ENCODE data around the gene CXCL11. TPM values are rescaled to one million over a fixed set of nuclear protein-coding genes. Genes with fewer than 3 reads are reported as not detected.

CXCL11 gene
- total and polyA plus RNA-seq, 3 donors from 2014 or later, result 0.55 to 2.0 TPM; not detected in 1

- WGBS, 2 donors, result 28 to 35% methylated on average over 13 of the region's 13 CpGs
- peak; percentile 31 for DNase-seq
- peak overlapping the region in 1 of 2 donors; percentile 77 for H3K27ac ChIP-seq
- no peaks in the 10 kb centered on the region for H3K9me3 ChIP-seq
- no peaks in the 10 kb centered on the region for H3K27me3 ChIP-seq
- H3K36me3 ChIP-seq (ENCODE audit: low read depth, missing control alignments), result no peaks in the 10 kb centered on the region
- intact Hi-C loops (cut with DNase I; ENCODE audit: low total_unique reads), result no loop called here
- TF ChIP-seq POLR2A (IDR thresholded peaks at IDR 0.05) (no peak), CTCF (IDR thresholded peaks at IDR 0.05) (no peak)
- H3K4me3 ChIP-seq, result peak overlapping the region; percentile 39 to 54
- H3K4me1 ChIP-seq, result peaks cover 12% of the 10 kb centered on the region
Measured at GRCh38 chr4:76011700-76012387, 24.0 kb downstream of the CXCL11 start.

DNA sequence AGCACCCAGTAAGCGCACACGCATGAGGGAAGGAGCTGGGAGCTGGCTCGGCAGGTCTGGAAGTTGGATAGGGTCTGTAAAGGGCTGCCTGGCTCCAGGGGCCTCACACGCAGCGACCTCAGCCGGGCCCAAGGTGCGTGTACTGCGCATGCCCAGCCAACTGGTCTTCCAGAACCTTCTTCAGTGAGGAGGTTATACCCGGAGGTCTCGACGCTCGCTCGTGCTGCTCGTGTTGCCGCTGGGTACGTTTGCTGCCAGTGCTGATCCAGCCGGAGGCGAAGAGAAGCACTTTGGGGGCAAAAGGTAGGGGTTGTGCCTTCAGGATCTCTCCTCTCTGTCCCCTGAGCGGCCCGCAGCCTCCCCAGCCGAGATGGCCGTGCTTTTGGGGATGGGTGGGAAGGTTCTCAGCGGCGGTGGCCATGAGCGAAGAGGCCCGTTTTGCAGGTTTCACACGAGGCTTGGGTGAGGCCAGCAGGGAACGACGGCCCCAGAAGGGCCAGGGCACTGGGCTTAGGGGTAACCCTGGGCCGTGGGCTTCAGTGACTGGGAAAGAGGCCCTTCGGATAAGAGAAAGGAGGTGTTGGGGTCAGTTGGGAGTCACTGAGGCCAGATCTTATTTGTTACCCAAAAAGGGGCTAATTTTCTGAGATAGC, 24.7 kb downstream of the CXCL11 start:
- Histone ChIP-seq H3K9me3 (no peaks in the 10 kb centered on the region), H3K4me1 (peaks cover 12% of the 10 kb centered on the region), H3K27ac (peak overlapping the region; percentile 69 to 77), H3K36me3 (ENCODE audit: low read depth, missing control alignments) (no peaks in the 10 kb centered on the region), H3K27me3 (no peaks in the 10 kb centered on the region), H3K4me3 (peak overlapping the region; percentile 39 to 54)
- DNase-seq, result peak; percentile 37
- TF ChIP-seq POLR2A (IDR thresholded peaks at IDR 0.05) (no peak), CTCF (IDR thresholded peaks at IDR 0.05) (no peak)
- WGBS, 2 donors, result 72 to 76% methylated on average over 31 of the region's 31 CpGs
- intact Hi-C loops (cut with DNase I; ENCODE audit: low total_unique reads), result no loop called here

DNA sequence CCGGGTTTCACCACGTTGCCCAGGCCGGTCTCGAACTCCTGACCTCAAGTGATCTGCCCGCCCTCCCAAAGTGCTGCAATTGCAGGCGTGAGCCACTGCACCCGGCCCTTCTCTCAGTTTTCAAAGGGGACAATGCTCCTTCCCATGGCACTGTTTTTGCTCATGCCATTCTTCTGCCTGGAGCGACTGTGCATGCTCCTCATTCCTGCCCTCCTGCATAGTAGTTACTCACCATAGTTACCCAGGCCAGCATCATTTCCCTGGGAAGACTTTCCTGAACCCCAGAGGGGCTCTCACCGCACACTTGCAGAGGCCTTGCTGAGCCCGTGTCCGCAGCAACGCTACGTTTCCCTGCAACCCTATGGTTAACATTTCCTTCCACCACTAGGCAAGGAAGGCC, 25.3 kb downstream of the CXCL11 start:
- Histone ChIP-seq H3K27ac (no peak overlapping the region), H3K4me3 (peak overlapping the region; percentile 39 to 54), H3K27me3 (no peaks in the 10 kb centered on the region), H3K36me3 (ENCODE audit: low read depth, missing control alignments) (no peaks in the 10 kb centered on the region), H3K9me3 (no peaks in the 10 kb centered on the region), H3K4me1 (peaks cover 12% of the 10 kb centered on the region)
- intact Hi-C loops (cut with DNase I; ENCODE audit: low total_unique reads), result no loop called here
- WGBS, 2 donors, result 60 to 67% methylated on average over 13 of the region's 13 CpGs
- TF ChIP-seq POLR2A (IDR thresholded peaks at IDR 0.05) (no peak), CTCF (IDR thresholded peaks at IDR 0.05) (no peak)
- DNase-seq, result no peak

DNA sequence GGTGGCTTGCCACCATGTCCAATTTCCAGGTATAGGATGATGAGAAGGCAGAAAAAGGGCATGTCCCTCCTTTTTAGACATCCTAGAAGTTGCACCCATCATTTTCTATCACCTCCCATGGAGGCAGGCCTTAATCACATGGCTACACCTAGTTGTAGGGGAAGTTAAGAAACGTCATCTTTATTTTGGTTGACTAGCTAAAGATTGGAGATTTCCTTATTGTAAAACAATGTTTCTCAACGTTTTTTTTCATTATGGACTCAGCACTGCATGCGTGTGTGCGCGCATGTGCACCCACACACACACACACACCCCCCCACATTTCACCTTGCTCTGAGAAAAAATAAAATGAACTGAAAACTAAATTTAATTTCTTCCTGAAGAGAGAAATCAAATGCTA, 26.6 kb downstream of the CXCL11 start:
- intact Hi-C loops (cut with DNase I; ENCODE audit: low total_unique reads), result no loop called here
- no peak overlapping the region for H3K27ac ChIP-seq
- peaks cover 12% of the 10 kb centered on the region for H3K4me1 ChIP-seq
- H3K9me3 ChIP-seq, result no peaks in the 10 kb centered on the region
- H3K36me3 ChIP-seq (ENCODE audit: low read depth, missing control alignments), result no peaks in the 10 kb centered on the region
- 83 to 86% methylated on average over 5 of the region's 5 CpGs for WGBS, 2 donors
- H3K27me3 ChIP-seq, result no peaks in the 10 kb centered on the region
- no peak for TF ChIP-seq POLR2A (IDR thresholded peaks at IDR 0.05)
- no peak overlapping the region for H3K4me3 ChIP-seq
- no peak for DNase-seq

DNA sequence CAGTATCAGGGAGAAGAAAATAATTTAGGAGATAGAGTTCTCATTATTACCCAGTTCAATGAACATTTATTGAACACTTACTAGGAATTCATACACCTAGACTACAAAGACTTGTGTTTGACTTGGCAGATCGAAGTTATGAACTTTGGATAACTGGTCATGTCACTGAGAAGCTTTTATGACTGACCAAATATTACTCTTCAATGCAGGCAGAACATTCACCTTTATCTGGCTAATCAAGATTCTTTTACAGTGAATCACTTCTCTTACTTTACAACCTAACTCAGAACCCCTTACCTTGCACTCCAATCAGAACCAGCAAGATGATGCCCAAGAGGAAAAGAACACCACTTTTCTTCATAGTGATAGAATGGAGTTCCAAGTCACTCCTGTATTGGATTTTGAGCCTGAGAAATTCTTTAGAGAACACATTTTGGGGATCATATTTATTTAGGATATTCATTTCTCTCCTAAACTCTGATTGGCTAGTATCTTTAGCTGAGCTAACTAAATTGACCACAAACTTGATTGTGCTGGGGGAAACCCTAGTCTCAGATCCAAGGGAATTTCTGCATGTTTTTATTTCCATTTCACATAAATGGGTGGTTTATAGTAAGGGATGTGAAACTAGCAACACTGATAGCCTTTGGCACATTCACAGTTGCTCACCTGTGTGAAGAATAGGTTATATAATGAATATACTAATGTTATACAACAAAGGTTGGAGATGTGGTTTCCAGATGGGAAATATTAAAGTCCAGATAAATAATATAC, 28.6 kb downstream of the CXCL11 start, which contains the start of gene CXCL9:
Gene CXCL9, minus strand, starts transcription at position 421 of the 774 bp plus-strand sequence. Its CDS starts 60 bp downstream, at position 361.
- peaks cover 8% of the 10 kb centered on the region for H3K4me1 ChIP-seq
- no peaks in the 10 kb centered on the region for H3K9me3 ChIP-seq
- H3K4me3 ChIP-seq, result no peak within 1 kb of the TSS
- no peaks in the 10 kb centered on the region for H3K36me3 ChIP-seq (ENCODE audit: low read depth, missing control alignments)
- no peak for TF ChIP-seq POLR2A (IDR thresholded peaks at IDR 0.05)
- no peak for DNase-seq
- H3K27me3 ChIP-seq, result no peaks in the 10 kb centered on the region
- WGBS, 2 donors, result 83 to 96% methylated on average over 1 of the region's 1 CpG
- no peak within 1 kb of the TSS for H3K27ac ChIP-seq
- intact Hi-C loops (cut with DNase I; ENCODE audit: low total_unique reads), result no loop called here

Measured in testis (tissue), 3 donors.